Heart right ventricle (tissue), 16 donors: ENCODE results near the gene SPTBN5. TPM values are rescaled to one million over a fixed set of nuclear protein-coding genes. Genes with fewer than 3 reads are reported as not detected.

Experiments
- ATAC-seq, 8 donors: fragments of 200-7000 bp; cut with Tn5 transposase; one replicate each; pipeline ENCODE4 v1.9.1; 2020; ENCODE audit warnings: mild to moderate bottlenecking in 8 of 8, moderate library complexity in 8 of 8, moderate number of reproducible peaks in 1 of 8
- DNase-seq, 2 donors: peaks; one replicate each; pipeline ENCODE4 v3.0.0-alpha.2; 2020
- H3K27ac ChIP-seq, 10 donors: fragments of 200-600 bp; sonication (generic) in 2 of 10; one replicate each; pipeline versions ENCODE4 v1.5.0 to v1.8.0; 2020 to 2022; ENCODE audit warnings: mild to moderate bottlenecking in 3 of 10
- H3K27me3 ChIP-seq, 7 donors: fragments of 200-600 bp; one replicate each; pipeline ENCODE4 v1.8.0; 2021 to 2022; ENCODE audit warnings: mild to moderate bottlenecking in 2 of 7
- H3K36me3 ChIP-seq, 9 donors: fragments of 200-600 bp; sonication (generic) in 1 of 9; one replicate each; pipeline versions ENCODE4 v1.5.0 to v1.8.0; 2020 to 2022; ENCODE audit warnings: mild to moderate bottlenecking in 2 of 9
- H3K4me1 ChIP-seq, 9 donors: fragments of 200-600 bp; sonication (generic) in 1 of 9; one replicate each; pipeline versions ENCODE4 v1.5.0 to v1.8.0; 2020 to 2022; ENCODE audit warnings: mild to moderate bottlenecking in 4 of 9
- H3K4me3 ChIP-seq, 10 donors: fragments of 200-600 bp; sonication (generic) in 2 of 10; one replicate each; pipeline versions ENCODE4 v1.5.0 to v1.8.0; 2020 to 2022; ENCODE audit warnings: mild to moderate bottlenecking in 7 of 10, moderate library complexity in 2 of 10
- H3K9me3 ChIP-seq, 11 donors: fragments of 200-600 bp in 10 of 11; sonication (generic) in 2 of 11; one replicate each; pipeline versions ENCODE4 v1.5.0 to v1.8.0; 2013 to 2022; ENCODE audit warnings: mild to moderate bottlenecking in 2 of 11, control low read depth in 1 of 11, moderate library complexity in 1 of 11
- WGBS, 2 donors: extraction: QIAGEN DNeasy Blood & Tissue Kit; methylation state at CpG; one replicate each; pipeline ENCODE4 v1.1.7; 2013; ENCODE audit warnings: inconsistent platforms in 1 of 2; 5-methylcytosine and 5-hydroxymethylcytosine counted together
- intact Hi-C, 10 donors: fragments of 100-400 bp; cut with DNase I; formaldehyde crosslinking; loops; one replicate each; pipeline versions ENCODE4 v1.11.1 to v1.14.2; 2022
- polyA plus RNA-seq, 2 donors: library from polyadenylated mRNA; stranded (reverse); fragments of 200-250 nt; gene quantifications; one replicate each; pipeline ENCODE4 v1.2.3, GENCODE V29; 2013
- total RNA-seq, 10 donors: library from RNA; stranded (reverse); fragmentation: NEBNext Ultra II Directional in 3 of 10; extraction: Animal tissue kit (Norgen Biotek cat#: 25700) in 3 of 10; gene quantifications; one replicate each; pipeline versions ENCODE4 v1.2.1 to v1.2.4, GENCODE V29; 2021 to 2023
- TF ChIP-seq, protein P1 (sequence below), 9 donors: fragments of 200-600 bp; sonication (generic) in 2 of 9; IDR thresholded peaks; one replicate each; pipeline versions ENCODE4 v1.5.0 to v1.8.0; 2021 to 2022; ENCODE audit warnings: antibody characterized with exemption in 9 of 9, mild to moderate bottlenecking in 5 of 9, moderate library complexity in 1 of 9
- donor health status: Arrhythmogenic right ventricular cardiomyopathy.
- donor health status: ischemic (EF 13 %, LVEDD 7.1; RV severe dilation, severe dysfunction).
- donor health status: healthy with polysubstance abuse.
- donor health status: DM: no; HTN: yes; CAD: no.
- donor health status: DM: no; HTN: no; CAD: no.
- donor health status: ischemic (EF 25% LVEDD 6.9; RV normal size, moderate dysfunction).
- donor health status: ischemic (EF 25% LVEDD 5.7; RV mildly dilated, moderate dysfunction).
- donor health status: healthy.
- donor health status: DM: yes; HTN: yes; CAD: no.
- donor health status: Ischemic cardiomyopathy.
- donor health status: ischemic (EF 35%, LVEDD 5.7; RV mildly dilated, moderate dysfunction).
- donor health status: nonischemic (EF 11% LVEDD 7.7; RV severe dilation, severe dysfunction).
- donor health status: DM: yes; HTN: yes; CAD: no.
- donor health status: PGD.
- donor health status: ischemic (EF 29% LVEDD 5.4; RV normal size, mild dysfunction).
- donor health status: nonischemic (EF 23%, LVEDD 6.1; RV moderate dilation, normal function).

Gene SPTBN5
- total and polyA plus RNA-seq, 12 donors: 0.94 to 8.7 (median 2.4) TPM

GRCh38 chr15:41933326-41933725 is 39.5 kb upstream of the SPTBN5 start:
- Histone ChIP-seq H3K27ac (peak overlapping the region in 9 of 10 donors; percentile 46 to 89 (median 80)), H3K4me3 (no peak overlapping the region), H3K36me3 (peaks cover 0 to 9% (median 0%) of the 10 kb centered on the region in 9 donors), H3K9me3 (no peaks in the 10 kb centered on the region), H3K27me3 (no peaks in the 10 kb centered on the region), H3K4me1 (peaks cover 42 to 100% (median 97%) of the 10 kb centered on the region in 9 donors)
- WGBS, 2 donors: 46 to 58% methylated on average over 7 of the region's 7 CpGs
- ATAC-seq (no peak), DNase-seq (no peak)
- TF ChIP-seq, protein P1, sequence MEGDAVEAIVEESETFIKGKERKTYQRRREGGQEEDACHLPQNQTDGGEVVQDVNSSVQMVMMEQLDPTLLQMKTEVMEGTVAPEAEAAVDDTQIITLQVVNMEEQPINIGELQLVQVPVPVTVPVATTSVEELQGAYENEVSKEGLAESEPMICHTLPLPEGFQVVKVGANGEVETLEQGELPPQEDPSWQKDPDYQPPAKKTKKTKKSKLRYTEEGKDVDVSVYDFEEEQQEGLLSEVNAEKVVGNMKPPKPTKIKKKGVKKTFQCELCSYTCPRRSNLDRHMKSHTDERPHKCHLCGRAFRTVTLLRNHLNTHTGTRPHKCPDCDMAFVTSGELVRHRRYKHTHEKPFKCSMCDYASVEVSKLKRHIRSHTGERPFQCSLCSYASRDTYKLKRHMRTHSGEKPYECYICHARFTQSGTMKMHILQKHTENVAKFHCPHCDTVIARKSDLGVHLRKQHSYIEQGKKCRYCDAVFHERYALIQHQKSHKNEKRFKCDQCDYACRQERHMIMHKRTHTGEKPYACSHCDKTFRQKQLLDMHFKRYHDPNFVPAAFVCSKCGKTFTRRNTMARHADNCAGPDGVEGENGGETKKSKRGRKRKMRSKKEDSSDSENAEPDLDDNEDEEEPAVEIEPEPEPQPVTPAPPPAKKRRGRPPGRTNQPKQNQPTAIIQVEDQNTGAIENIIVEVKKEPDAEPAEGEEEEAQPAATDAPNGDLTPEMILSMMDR (IDR thresholded peaks at IDR 0.05): no peak
- intact Hi-C loops: loop anchor here in 1 of 10 donors (5.0 kb wide), 1 partner anchor 39 kb away; the partner anchor contains the start of gene EHD4

GRCh38 chr15:41932511-41933289 is 38.8 kb upstream of the SPTBN5 start:
- ATAC-seq (no peak), DNase-seq (no peak)
- H3K27me3 ChIP-seq: no peaks in the 10 kb centered on the region
- TF ChIP-seq, protein P1 (IDR thresholded peaks at IDR 0.05): no peak
- peaks cover 38 to 100% (median 97%) of the 10 kb centered on the region in 9 donors for H3K4me1 ChIP-seq
- H3K4me3 ChIP-seq: no peak overlapping the region
- H3K27ac ChIP-seq: peak overlapping the region in 9 of 10 donors; percentile 46 to 89 (median 80)
- WGBS, 2 donors: 45 to 51% methylated on average over 16 of the region's 16 CpGs
- intact Hi-C loops: loop anchor here in 1 of 10 donors (5.0 kb wide), 1 partner anchor 40 kb away; the partner anchor contains the start of gene EHD4
- H3K9me3 ChIP-seq: no peaks in the 10 kb centered on the region
- peaks cover 0 to 8% (median 0%) of the 10 kb centered on the region in 9 donors for H3K36me3 ChIP-seq

DNA sequence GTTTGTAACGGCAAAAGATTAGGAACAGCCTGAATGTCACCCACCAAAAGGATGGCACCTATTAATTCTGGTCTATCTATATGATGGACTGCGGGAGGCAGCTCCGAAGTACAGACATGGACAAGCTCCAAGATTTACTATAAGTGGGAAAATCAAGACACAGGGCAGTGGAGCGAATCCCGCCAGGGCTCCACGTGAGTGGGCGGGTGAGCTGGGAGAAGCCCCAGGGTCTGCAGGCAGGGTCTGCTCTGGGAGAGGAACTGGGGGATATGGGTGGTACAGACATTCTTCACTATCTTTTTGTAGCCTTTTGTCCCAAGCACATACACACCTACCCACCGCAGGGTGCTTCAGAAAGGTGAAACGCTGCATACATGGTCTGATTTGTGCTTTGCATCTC is 38.2 kb upstream of the SPTBN5 start:
- ATAC-seq: no peak
- H3K27ac ChIP-seq: peak overlapping the region in 6 of 10 donors; percentile 46 to 86 (median 80)
- 93 to 94% methylated on average over 9 of the region's 9 CpGs for WGBS, 2 donors
- H3K27me3 ChIP-seq: no peaks in the 10 kb centered on the region
- peaks cover 36 to 100% (median 97%) of the 10 kb centered on the region in 9 donors for H3K4me1 ChIP-seq
- no peak overlapping the region for H3K4me3 ChIP-seq
- TF ChIP-seq, protein P1 (IDR thresholded peaks at IDR 0.05): no peak
- H3K9me3 ChIP-seq: no peaks in the 10 kb centered on the region
- DNase-seq: no peak
- peaks cover 0 to 8% (median 0%) of the 10 kb centered on the region in 9 donors for H3K36me3 ChIP-seq
- intact Hi-C loops: loop anchor here in 1 of 10 donors (5.0 kb wide), 1 partner anchor 40 kb away; the partner anchor contains the start of gene EHD4

GRCh38 chr15:41930867-41931222 is 37.0 kb upstream of the SPTBN5 start:
- H3K4me1 ChIP-seq: peaks cover 41 to 100% (median 97%) of the 10 kb centered on the region in 9 donors
- no peaks in the 10 kb centered on the region for H3K9me3 ChIP-seq
- no peak for DNase-seq
- intact Hi-C loops: loop anchor here in 1 of 10 donors (5.0 kb wide), 1 partner anchor 41 kb away; the partner anchor contains the start of gene EHD4
- H3K27ac ChIP-seq: peak overlapping the region in 9 of 10 donors; percentile 16 to 92 (median 75)
- peaks cover 0 to 8% (median 0%) of the 10 kb centered on the region in 9 donors for H3K36me3 ChIP-seq
- H3K27me3 ChIP-seq: no peaks in the 10 kb centered on the region
- 67 to 81% methylated on average over 2 of the region's 2 CpGs for WGBS, 2 donors
- TF ChIP-seq, protein P1 (IDR thresholded peaks at IDR 0.05): no peak
- no peak overlapping the region for H3K4me3 ChIP-seq
- no peak for ATAC-seq
